Activated T-cell treated with anti-CD3 and anti-CD28 coated beads for 24 hours (primary cell): ENCODE data around the gene MAPK7.
"Not testable (repeated sequence)": the region's sequence is repeated elsewhere in the genome, so short reads cannot be mapped to it uniquely, and the experiment has no call there.

Source experiments
- DNase-seq: peaks from one replicate; pipeline ENCODE4 v3.0.0-alpha.2; 2020; ENCODE audit warnings: low read depth

Gene MAPK7

GRCh38 chr17:19343256-19343630, 35.1 kb upstream of the MAPK7 start:
- DNase-seq = no peak

GRCh38 chr17:19343671-19344151, 34.6 kb upstream of the MAPK7 start:
- no peak for DNase-seq

- DNase-seq = no peak
Measured at GRCh38 chr17:19344311-19345066, 33.8 kb upstream of the MAPK7 start.

GRCh38 chr17:19345067-19345460, 33.2 kb upstream of the MAPK7 start:
- no peak for DNase-seq

GRCh38 chr17:19345486-19346350, 32.6 kb upstream of the MAPK7 start:
- no peak for DNase-seq

GRCh38 chr17:19346351-19347255, 31.7 kb upstream of the MAPK7 start:
- no peak for DNase-seq

- DNase-seq = no peak
Measured at GRCh38 chr17:19347323-19348080, 30.8 kb upstream of the MAPK7 start.

GRCh38 chr17:19348081-19348650, 30.1 kb upstream of the MAPK7 start:
- DNase-seq = no peak

GRCh38 chr17:19348806-19349205, 29.5 kb upstream of the MAPK7 start:
- DNase-seq = no peak

- not testable (repeated sequence) for DNase-seq
Measured at GRCh38 chr17:19353401-19353800, 24.9 kb upstream of the MAPK7 start.

GRCh38 chr17:19354748-19355147, 23.6 kb upstream of the MAPK7 start:
- no peak for DNase-seq

GRCh38 chr17:19357351-19357750, 20.9 kb upstream of the MAPK7 start:
- no peak for DNase-seq

- no peak for DNase-seq
Measured at GRCh38 chr17:19357761-19358160, 20.5 kb upstream of the MAPK7 start.

- DNase-seq = no peak
Measured at GRCh38 chr17:19359151-19359550, 19.1 kb upstream of the MAPK7 start.

GRCh38 chr17:19359856-19360255, 18.4 kb upstream of the MAPK7 start:
- no peak for DNase-seq

- DNase-seq = no peak
Measured at GRCh38 chr17:19360772-19361171, 17.5 kb upstream of the MAPK7 start.

- no peak for DNase-seq
Measured at GRCh38 chr17:19361326-19361725, 17.0 kb upstream of the MAPK7 start.

- no peak for DNase-seq
Measured at GRCh38 chr17:19361944-19362276, 16.4 kb upstream of the MAPK7 start.

- DNase-seq = peak; percentile 92
Measured at GRCh38 chr17:19362277-19363113, 15.8 kb upstream of the MAPK7 start, which contains the start of gene B9D1. TSS of gene B9D1 (minus strand) at chr17:19362723. CDS start at chr17:19362569, 154 bp downstream.

- DNase-seq = no peak
Measured at GRCh38 chr17:19363114-19363438, 15.2 kb upstream of the MAPK7 start.
